ENCODE measurements around the gene QRSL1.
"Not testable (repeated sequence)": the region's sequence is repeated elsewhere in the genome, so short reads cannot be mapped to it uniquely, and the experiment has no call there.

The QRSL1 gene

DNA sequence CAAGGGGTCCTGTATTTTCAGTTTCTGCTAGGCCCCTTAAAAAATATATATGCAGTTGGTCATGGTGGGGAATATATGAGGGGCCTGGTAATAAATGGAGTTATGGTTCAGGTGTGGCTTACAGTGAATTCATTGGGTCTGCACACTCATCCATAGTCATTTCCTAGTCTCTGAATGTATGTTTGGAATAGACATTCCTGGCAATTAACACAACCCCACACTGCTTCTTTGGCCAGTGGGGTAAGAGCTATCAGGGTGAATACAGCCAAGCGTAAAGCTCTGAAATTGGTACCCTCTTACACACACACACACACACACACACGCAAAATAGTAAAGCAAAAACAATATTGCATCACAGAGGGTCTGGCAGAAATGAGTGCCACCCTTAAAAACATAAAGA lies 56.5 kb downstream of the QRSL1 start:
- no peak for TF ChIP-seq ZFX (IDR thresholded peaks at IDR 0.05)
- TF ChIP-seq, protein P1, sequence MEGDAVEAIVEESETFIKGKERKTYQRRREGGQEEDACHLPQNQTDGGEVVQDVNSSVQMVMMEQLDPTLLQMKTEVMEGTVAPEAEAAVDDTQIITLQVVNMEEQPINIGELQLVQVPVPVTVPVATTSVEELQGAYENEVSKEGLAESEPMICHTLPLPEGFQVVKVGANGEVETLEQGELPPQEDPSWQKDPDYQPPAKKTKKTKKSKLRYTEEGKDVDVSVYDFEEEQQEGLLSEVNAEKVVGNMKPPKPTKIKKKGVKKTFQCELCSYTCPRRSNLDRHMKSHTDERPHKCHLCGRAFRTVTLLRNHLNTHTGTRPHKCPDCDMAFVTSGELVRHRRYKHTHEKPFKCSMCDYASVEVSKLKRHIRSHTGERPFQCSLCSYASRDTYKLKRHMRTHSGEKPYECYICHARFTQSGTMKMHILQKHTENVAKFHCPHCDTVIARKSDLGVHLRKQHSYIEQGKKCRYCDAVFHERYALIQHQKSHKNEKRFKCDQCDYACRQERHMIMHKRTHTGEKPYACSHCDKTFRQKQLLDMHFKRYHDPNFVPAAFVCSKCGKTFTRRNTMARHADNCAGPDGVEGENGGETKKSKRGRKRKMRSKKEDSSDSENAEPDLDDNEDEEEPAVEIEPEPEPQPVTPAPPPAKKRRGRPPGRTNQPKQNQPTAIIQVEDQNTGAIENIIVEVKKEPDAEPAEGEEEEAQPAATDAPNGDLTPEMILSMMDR (conservative IDR thresholded peaks at IDR 0.05) = no peak
- H3K27ac ChIP-seq = no peak overlapping the region

DNA sequence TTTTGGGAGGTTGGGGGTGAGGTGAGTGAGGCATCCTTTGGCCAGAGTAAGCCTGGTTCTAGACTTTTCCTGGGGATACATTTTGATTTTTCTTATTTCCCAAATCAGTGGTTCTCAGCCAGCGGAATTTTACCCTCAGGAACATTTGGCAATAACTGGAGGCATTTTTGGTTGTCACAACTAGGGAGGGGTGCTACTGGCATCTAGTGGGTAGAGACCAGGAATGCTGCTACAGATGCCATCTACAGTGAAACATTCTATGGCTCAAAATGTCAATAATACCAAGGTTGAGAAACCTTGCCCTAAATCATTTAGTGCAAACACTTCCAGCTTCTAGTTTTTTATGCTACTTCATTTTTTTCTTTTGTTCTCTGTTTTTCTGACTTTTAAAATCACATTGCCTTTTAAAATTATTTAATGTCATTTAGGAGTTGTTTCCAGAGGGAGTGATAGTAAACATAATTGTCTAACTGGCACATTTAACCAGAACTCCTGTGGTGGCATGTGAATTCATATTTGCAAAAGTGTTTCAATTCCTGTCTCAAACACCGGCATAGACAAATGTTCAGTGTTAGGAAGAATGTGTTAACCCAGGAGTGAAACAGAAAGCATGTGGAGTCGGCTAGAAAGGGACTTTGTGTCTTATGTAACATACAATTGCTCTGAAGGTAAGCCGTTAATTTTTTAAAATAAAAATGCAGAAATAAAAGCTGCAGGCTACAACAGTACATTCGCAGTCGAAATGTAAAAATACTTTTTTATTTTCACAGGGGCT lies 59.0 kb downstream of the QRSL1 start:
- TF ChIP-seq, protein P1 (conservative IDR thresholded peaks at IDR 0.05) = peak; percentile 2; the same call in 1 of the 2 replicates
- TF ChIP-seq ZFX (IDR thresholded peaks at IDR 0.05) = no peak
- H3K27ac ChIP-seq = no peak overlapping the region

DNA sequence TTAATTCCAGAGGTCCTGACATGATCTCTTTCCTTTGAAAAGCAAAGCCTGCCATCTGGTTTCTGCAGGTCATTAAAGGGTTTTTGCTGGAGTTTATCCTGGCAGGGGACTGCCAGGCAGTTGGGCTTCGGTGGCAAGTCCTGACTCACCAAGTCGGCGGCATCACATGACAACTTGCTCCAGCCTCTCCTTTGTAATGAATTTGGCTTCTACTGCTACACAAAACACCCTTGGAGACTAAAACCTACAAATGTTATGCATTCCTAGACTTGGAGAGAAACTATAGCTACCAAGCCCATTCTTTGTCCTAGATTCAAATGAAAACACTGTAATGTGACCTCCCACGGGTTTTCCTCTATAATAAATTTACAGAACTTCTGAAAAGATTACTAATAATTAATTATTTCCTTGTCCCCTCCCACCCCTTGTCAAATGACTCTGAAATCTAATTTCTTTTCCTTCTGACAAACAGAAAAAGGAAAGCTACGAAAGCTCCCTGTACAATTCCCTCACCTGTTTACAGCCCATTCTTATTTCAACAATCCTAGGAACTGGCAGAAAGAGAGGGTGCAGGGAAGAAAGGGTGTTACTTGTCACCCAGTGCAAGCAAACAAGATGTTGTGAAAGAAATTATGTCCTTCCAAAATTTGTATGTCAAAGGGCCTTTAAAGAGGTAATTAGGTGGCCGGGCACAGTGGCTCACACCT lies 62.9 kb downstream of the QRSL1 start:
- TF ChIP-seq, protein P1 (conservative IDR thresholded peaks at IDR 0.05) = no peak
- no peak for TF ChIP-seq ZFX (IDR thresholded peaks at IDR 0.05)
- no peak overlapping the region for H3K27ac ChIP-seq

DNA sequence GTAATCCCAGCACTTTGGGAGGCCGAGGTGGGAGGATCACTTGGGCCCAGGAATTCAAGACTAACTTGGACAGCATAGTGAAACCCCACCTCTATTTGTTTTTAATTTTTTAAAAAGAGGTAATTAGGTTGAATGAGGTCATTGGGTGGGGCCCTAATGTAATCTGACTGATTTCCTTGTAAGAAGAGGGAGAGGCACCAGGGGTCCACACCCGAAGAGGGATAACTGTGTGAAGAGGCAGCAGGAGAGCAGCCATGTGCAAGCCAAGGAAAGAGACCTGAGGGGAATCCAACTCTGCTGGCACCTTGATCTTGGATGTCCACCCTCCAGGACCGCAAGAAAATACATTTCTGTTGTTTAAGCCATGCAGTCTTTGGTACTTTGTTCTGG lies 63.4 kb downstream of the QRSL1 start:
- H3K27ac ChIP-seq = no peak overlapping the region
- TF ChIP-seq, protein P1 (conservative IDR thresholded peaks at IDR 0.05) = no peak
- no peak for TF ChIP-seq ZFX (IDR thresholded peaks at IDR 0.05)

DNA sequence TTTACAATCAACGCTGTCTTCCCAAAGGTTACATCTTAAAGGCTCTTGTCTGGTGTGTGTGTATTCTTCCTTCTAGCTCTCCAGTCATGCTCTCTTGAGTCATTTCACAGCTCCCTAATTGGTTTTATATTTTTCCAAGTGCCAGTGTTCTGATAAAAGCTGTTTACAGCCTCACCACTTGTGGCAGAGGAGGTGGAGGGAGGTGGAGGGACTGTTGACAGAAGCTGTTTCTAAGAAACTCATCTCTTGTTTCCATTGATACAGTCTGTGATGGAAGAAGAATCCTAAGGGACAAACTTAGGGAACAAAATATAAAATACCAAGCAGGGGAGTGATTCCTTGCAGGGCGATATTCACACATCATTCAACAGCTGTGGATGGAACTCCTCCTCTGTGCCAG lies 64.0 kb downstream of the QRSL1 start:
- no peak overlapping the region for H3K27ac ChIP-seq
- no peak for TF ChIP-seq ZFX (IDR thresholded peaks at IDR 0.05)
- TF ChIP-seq, protein P1 (conservative IDR thresholded peaks at IDR 0.05) = no peak

DNA sequence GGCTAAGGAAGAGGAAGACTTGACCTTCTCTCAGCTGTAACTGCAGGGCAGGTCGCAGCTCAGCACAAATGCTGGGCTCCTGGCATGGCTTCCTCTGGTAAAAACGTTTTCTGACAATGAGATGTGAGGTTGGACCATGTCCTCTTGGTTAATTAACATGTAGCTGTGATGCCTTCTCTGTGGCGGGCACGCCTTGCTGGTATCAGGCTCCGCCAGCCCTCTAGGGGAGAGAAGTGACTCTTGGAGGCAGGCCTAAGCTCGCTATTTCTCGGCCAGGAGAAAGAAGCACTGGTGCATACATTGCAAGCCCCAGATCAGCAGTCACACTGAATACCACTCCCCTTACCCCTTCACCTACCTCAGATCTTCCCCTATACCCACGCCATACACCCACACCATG lies 65.0 kb downstream of the QRSL1 start:
- H3K27ac ChIP-seq = no peak overlapping the region
- no peak for TF ChIP-seq ZFX (IDR thresholded peaks at IDR 0.05)
- TF ChIP-seq, protein P1 (conservative IDR thresholded peaks at IDR 0.05) = no peak

DNA sequence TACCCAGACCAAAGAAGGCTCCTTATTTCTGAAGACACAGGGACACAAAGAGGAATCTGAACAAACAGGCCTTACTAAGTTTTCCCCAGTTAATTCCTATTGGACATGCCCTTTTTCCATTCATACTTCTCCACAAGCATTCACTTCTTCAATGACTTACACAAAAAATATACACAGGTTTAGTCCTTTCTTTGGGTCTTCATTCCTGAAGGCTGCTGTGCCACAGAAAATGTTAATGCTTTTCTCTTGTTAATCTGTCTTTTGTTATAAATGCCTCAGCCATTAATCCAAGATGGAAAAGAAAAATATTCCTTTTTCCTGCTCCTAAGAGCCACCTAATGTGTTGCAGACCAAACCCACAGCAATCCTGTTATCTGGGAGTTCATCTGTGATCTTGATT lies 71.2 kb downstream of the QRSL1 start:
- no peak overlapping the region for H3K27ac ChIP-seq
- TF ChIP-seq, protein P1 (conservative IDR thresholded peaks at IDR 0.05) = no peak
- TF ChIP-seq ZFX (IDR thresholded peaks at IDR 0.05) = no peak

DNA sequence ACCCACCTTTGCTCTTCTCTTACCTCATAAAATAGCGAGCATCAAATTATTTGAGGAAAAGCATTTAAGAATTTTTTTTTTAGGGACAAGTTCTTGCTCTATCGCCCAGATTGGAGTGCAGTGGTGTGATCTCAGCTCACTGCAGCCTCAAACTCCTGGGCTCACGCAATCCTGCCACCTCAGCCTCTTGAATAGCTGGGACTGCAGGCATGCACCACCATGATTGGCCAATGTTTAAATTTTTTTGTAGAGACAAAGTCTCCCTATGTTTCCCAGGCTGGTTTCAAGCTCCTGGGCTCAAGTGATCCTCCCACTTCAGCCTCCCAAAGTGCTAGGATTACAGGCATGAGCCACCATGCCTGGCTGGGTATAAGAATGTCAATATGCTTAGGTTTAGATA lies 71.8 kb downstream of the QRSL1 start:
- not testable (repeated sequence) for H3K27ac ChIP-seq
